ENCODE measurements around the gene PLPP2. TPM values are rescaled to one million over a fixed set of nuclear protein-coding genes. Genes with fewer than 3 reads are reported as not detected.

Gene PLPP2
- total RNA-seq, 4 donors from 2014 or later: 1.6 to 13.7 (median 9.2) TPM

DNA sequence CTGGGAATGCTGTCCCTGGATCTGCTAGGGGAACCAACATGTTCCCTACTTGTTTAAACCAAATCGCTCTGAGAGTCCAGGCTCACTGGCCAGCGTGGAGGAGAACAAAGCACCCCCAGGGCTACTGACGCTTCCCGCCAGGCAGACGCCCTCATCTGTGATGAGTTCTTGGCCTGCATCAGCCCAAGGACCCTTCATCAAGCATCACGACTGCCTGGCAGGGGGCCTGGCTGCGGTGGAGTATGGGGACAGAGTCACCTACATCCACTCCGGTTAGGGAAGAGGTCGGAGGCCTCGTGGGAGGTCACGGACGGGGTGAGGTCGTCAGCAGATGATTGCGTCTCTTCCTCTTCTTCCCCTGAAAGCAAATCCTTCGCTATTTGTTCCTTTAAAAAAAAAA lies 35.7 kb upstream of the PLPP2 start:
- DNase-seq (ENCODE audit: low spot score): no peak
- no peak for ATAC-seq (ENCODE audit: low FRiP score)
- TF ChIP-seq CTCF (IDR thresholded peaks at IDR 0.05): no peak

DNA sequence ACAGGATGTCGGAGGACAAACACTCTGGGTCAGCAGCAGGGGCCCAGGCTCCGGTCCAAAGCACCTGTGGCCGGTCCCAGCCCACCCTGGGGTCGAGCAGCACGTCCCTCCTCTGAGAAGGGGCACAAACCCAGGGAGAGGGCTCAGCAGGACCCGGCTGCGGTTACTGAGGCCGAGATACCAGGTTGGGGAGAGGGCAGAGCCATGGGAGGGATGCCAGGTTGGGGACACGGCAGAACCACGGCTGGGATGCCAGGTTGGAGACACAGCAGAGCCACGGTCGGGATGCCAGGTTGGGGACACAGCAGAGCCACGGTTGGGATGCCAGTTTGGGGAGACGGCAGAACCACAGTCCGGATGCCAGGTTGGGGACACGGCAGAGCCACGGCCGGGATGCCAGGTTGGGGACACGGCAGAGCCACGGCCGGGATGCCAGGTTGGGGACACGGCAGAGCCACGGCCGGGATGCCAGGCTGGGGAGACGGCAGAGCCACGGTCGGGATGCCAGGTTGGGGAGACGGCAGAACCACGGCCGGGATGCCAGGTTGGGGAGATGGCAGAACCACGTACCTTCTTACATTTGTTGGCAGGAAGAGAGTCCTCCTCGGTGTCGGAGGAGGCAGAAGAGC lies 34.8 kb upstream of the PLPP2 start:
- DNase-seq (ENCODE audit: low spot score): no peak
- ATAC-seq (ENCODE audit: low FRiP score): no peak
- no peak for TF ChIP-seq CTCF (IDR thresholded peaks at IDR 0.05)

DNA sequence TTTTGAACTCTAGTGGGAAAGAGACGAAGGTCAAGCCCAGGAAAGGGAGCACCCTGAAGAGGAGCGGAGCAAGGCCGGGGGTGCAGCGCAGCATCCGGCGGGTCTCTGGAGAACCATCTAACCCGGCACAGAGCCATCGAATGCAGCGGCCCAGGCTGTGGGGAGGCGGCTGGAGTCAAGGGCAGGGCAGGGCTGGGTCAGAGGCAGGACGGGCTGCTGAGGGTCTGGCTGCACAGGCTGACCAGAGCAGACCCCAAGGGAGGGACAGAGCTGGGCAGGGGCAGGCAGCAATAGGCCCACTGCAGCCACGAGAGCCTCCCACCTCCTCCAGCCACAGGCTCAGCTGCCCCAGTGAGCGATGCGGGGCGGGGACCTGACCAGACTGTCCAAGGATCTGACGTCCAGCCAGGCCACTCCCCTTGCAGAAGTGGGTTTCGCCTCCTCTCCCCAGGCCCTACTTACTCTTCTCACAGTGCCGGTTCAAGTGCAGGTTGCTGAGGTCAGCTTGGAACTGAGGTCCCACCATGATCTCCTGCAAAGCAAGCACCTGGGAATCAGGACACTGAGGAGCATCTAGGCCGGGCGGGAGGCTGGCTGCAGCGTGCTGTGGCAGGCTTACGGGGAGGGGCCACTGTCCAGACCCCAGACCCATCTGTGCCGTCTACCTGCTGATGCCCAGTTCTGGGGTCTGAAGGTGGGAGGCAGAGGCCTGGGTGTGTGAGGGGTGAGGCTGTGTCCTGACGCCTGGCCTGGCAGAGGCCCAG lies 34.2 kb upstream of the PLPP2 start:
- ATAC-seq (ENCODE audit: low FRiP score) (peak; percentile 12), DNase-seq (ENCODE audit: low spot score) (no peak)
- TF ChIP-seq CTCF (IDR thresholded peaks at IDR 0.05): no peak

DNA sequence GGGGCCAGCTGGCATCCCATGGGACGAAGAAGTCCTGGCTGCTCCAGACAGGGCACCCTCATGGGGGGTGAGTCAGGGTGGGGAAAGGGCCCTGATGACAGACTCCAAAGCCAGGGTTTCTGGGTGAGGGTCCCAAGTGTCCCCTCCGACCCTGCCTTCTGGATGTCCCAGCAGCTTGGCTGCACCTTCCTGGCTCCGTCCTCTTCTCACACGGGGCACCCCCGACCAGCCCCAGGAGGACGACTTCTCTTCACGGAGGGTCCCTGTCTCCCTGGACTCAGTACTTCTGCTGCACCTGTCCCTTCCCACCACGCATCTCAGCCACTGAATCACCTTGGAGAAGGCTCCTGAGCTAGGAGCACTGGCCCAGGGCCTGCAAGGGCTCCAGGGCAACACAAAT lies 33.5 kb upstream of the PLPP2 start:
- ATAC-seq (ENCODE audit: low FRiP score): no peak
- TF ChIP-seq CTCF (IDR thresholded peaks at IDR 0.05): no peak
- DNase-seq (ENCODE audit: low spot score): no peak

DNA sequence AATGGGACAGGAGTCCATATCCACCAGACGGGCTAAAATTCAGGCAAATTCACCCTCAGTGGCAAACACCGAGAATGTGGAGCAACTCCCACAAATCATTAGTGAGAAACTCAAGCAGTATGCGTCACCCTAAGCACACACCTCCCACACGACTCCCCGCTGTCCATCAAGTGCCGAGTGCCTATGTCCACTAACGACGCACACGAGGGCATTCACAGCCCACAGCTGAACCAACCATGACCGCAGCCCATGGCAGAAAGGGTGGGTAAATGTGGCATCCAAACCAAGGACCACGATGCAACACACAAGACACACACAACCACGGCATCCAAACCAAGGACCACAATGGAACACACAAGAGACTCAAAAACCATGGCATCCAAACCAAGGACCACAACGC lies 31.4 kb upstream of the PLPP2 start:
- ATAC-seq (ENCODE audit: low FRiP score): no peak
- TF ChIP-seq CTCF (IDR thresholded peaks at IDR 0.05): no peak

DNA sequence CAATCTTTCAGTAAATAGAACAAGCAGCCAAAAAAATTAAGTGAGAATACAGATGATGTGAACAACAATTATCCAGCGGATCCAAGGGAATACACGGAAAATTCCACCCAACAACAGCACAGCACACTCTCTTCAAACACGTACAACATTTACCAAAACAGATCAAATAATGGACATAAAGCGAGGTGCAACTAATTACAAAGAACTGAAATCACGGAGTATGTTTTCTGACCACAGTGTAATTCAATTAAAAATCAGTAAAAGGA lies 27.2 kb upstream of the PLPP2 start:
- no peak for DNase-seq (ENCODE audit: low spot score)
- no peak for TF ChIP-seq CTCF (IDR thresholded peaks at IDR 0.05)
- no peak for ATAC-seq (ENCODE audit: low FRiP score)

More for the DNA sequence above, 31.4 kb upstream of the PLPP2 start:
- DNase-seq (ENCODE audit: low spot score): no peak
